H9 (cell line): ENCODE measurements around the gene FRAS1. TPM values are rescaled to one million over a fixed set of nuclear protein-coding genes. Genes with fewer than 3 reads are reported as not detected.

Experiments
- DNase-seq: peaks from one replicate; pipeline ENCODE4 v3.0.0-alpha.2; 2017
- H2AFZ ChIP-seq: one replicate; pipeline ENCODE4 v1.6.1; 2013; ENCODE audit warnings: mild to moderate bottlenecking, low read length, control low read depth, moderate library complexity
- H2AK5ac ChIP-seq: 2 replicates; pipeline ENCODE4 v1.6.1; 2013; ENCODE audit warnings: low read length, control low read depth, mixed read lengths; ENCODE audit not compliant: insufficient read length
- H2BK120ac ChIP-seq: one replicate; pipeline ENCODE4 v1.6.1; 2013; ENCODE audit warnings: low read depth, mild to moderate bottlenecking, low read length, control low read depth, inconsistent platforms; ENCODE audit not compliant: poor library complexity, severe bottlenecking
- H2BK12ac ChIP-seq: 2 replicates; pipeline ENCODE4 v1.6.1; 2013; ENCODE audit warnings: low read length, control low read depth, mixed read lengths, low read depth; ENCODE audit not compliant: insufficient read length
- H2BK15ac ChIP-seq: 2 replicates; pipeline ENCODE4 v1.6.1; 2013; ENCODE audit warnings: low read depth, low read length, control low read depth
- H2BK20ac ChIP-seq: one replicate; pipeline ENCODE4 v1.6.1; 2013; ENCODE audit warnings: low read depth, mild to moderate bottlenecking, low read length, control low read depth, inconsistent platforms; ENCODE audit not compliant: poor library complexity, severe bottlenecking
- H2BK5ac ChIP-seq: 2 replicates; pipeline ENCODE4 v1.6.1; 2013; ENCODE audit warnings: low read length, control low read depth, mixed read lengths; ENCODE audit not compliant: insufficient read length
- H3K14ac ChIP-seq: 2 replicates; pipeline ENCODE4 v1.6.1; 2013; ENCODE audit warnings: low read length, control low read depth; ENCODE audit not compliant: insufficient read depth
- H3K18ac ChIP-seq: 2 replicates; pipeline ENCODE4 v1.6.1; 2013; ENCODE audit warnings: low read depth, mild to moderate bottlenecking, mixed read lengths, low read length, control low read depth; ENCODE audit not compliant: insufficient read length
- H3K23ac ChIP-seq: 2 replicates; pipeline ENCODE4 v1.6.1; 2013; ENCODE audit warnings: low read length, control low read depth, mixed read lengths, low read depth; ENCODE audit not compliant: insufficient read length
- H3K23me2 ChIP-seq: 2 replicates; pipeline ENCODE4 v1.6.1; 2013; ENCODE audit warnings: low read depth, mild to moderate bottlenecking, mixed read lengths, low read length, control low read depth; ENCODE audit not compliant: insufficient read length, poor library complexity, severe bottlenecking
- H3K27ac ChIP-seq: 2 replicates; pipeline ENCODE4 v1.5.1; 2013; ENCODE audit warnings: low read length, control low read depth, mixed read lengths, low read depth; ENCODE audit not compliant: insufficient read length
- H3K27me3 ChIP-seq: 2 replicates; pipeline ENCODE4 v1.6.1; 2013; ENCODE audit warnings: low read length, control low read depth, inconsistent platforms; ENCODE audit not compliant: insufficient read depth
- H3K4ac ChIP-seq: 2 replicates; pipeline ENCODE4 v1.6.1; 2013; ENCODE audit warnings: low read depth, mild to moderate bottlenecking, control low read depth, inconsistent platforms, low read length, moderate library complexity
- H3K4me1 ChIP-seq: 2 replicates; pipeline ENCODE4 v1.6.1; 2013; ENCODE audit warnings: low read length, control low read depth, inconsistent platforms; ENCODE audit not compliant: insufficient read depth
- H3K4me2 ChIP-seq: 2 replicates; pipeline ENCODE4 v1.6.1; 2013; ENCODE audit warnings: low read length, control low read depth, mixed read lengths; ENCODE audit not compliant: insufficient read length, insufficient read depth
- H3K56ac ChIP-seq: 2 replicates; pipeline ENCODE4 v1.6.1; 2013; ENCODE audit warnings: low read depth, mild to moderate bottlenecking, mixed read lengths, low read length, control low read depth; ENCODE audit not compliant: insufficient read length
- H3K79me1 ChIP-seq: 2 replicates; pipeline ENCODE4 v1.6.1; 2013; ENCODE audit warnings: low read depth, mild to moderate bottlenecking, moderate library complexity, low read length, control low read depth, inconsistent platforms; ENCODE audit not compliant: insufficient read depth, poor library complexity, severe bottlenecking
- H3K79me2 ChIP-seq: 2 replicates; pipeline ENCODE4 v1.6.1; 2013; ENCODE audit warnings: low read length, control low read depth, inconsistent platforms; ENCODE audit not compliant: insufficient read depth
- H3K9ac ChIP-seq: 2 replicates; pipeline ENCODE4 v1.6.1; 2013; ENCODE audit warnings: low read length, control low read depth, mixed read lengths; ENCODE audit not compliant: insufficient read length; ENCODE audit errors: extremely low read depth
- H3K9me3 ChIP-seq: one replicate; pipeline ENCODE4 v1.6.1; 2013; ENCODE audit warnings: low read depth, low read length, inconsistent platforms; ENCODE audit not compliant: control insufficient read depth
- H3T11ph ChIP-seq: one replicate; pipeline ENCODE4 v1.6.1; 2013; ENCODE audit warnings: mild to moderate bottlenecking, low read length, control low read depth, inconsistent platforms
- H4K20me1 ChIP-seq: one replicate; pipeline ENCODE4 v1.6.1; 2013; ENCODE audit not compliant: control insufficient read depth, insufficient read length, insufficient read depth
- H4K5ac ChIP-seq: 2 replicates; pipeline ENCODE4 v1.6.1; 2013; ENCODE audit warnings: low read depth, mild to moderate bottlenecking, mixed read lengths, low read length, control low read depth; ENCODE audit not compliant: insufficient read length
- H4K8ac ChIP-seq: replicated peaks from 2 replicates; pipeline ENCODE4 v1.6.1; 2013; ENCODE audit warnings: low read length, control low read depth, mixed read lengths, low read depth; ENCODE audit not compliant: insufficient read length
- H4K91ac ChIP-seq: 2 replicates; pipeline ENCODE4 v1.6.1; 2013; ENCODE audit warnings: low read depth, mild to moderate bottlenecking, moderate library complexity, mixed read lengths, low read length, control low read depth; ENCODE audit not compliant: insufficient read length
- H3K27ac Mint-ChIP-seq, 3 experiments: 2 replicates in 2 of 3; 3 replicates in 1 of 3; pipeline ENCODE4 v1.8.0; 2020 to 2021; ENCODE audit warnings: mixed read lengths in 3 of 3, mild to moderate bottlenecking in 1 of 3, moderate library complexity in 1 of 3
- H3K27me3 Mint-ChIP-seq: 2 replicates; pipeline ENCODE4 v1.8.0; 2021; ENCODE audit warnings: low read depth, mild to moderate bottlenecking, moderate library complexity, mixed read lengths
- H3K36me3 Mint-ChIP-seq, 3 experiments: 2 replicates in 2 of 3; 3 replicates in 1 of 3; pipeline ENCODE4 v1.8.0; 2020 to 2021; ENCODE audit warnings: low read depth in 3 of 3, mixed read lengths in 3 of 3; ENCODE audit not compliant: insufficient read depth in 1 of 3
- H3K4me1 Mint-ChIP-seq, 2 experiments: 2 replicates each; pipeline ENCODE4 v1.8.0; 2020; ENCODE audit warnings: mixed read lengths in 2 of 2
- H3K4me3 Mint-ChIP-seq, 2 experiments: 2 replicates in 1 of 2; 3 replicates in 1 of 2; pipeline ENCODE4 v1.8.0; 2020 to 2021; ENCODE audit warnings: mild to moderate bottlenecking in 2 of 2, mixed read lengths in 2 of 2, moderate library complexity in 1 of 2
- H3K9me3 Mint-ChIP-seq, 2 experiments: 2 replicates in 1 of 2; 3 replicates in 1 of 2; pipeline ENCODE4 v1.8.0; 2020; ENCODE audit warnings: mild to moderate bottlenecking in 2 of 2, mixed read lengths in 2 of 2, moderate library complexity in 1 of 2
- CTCF ChIP-seq: fragments of 200-600 bp; sonication (generic); conservative IDR thresholded peaks from 3 replicates; pipeline ENCODE4 v1.8.0; 2021; ENCODE audit warnings: antibody characterized with exemption, mild to moderate bottlenecking
- total RNA-seq: library from RNA; stranded (reverse); gene quantifications from 2 replicates; pipeline ENCODE4 v1.2.1, GENCODE V29; 2021

The FRAS1 gene
- total RNA-seq, 1 experiment from 2014 or later, result 58.5 TPM

DNA sequence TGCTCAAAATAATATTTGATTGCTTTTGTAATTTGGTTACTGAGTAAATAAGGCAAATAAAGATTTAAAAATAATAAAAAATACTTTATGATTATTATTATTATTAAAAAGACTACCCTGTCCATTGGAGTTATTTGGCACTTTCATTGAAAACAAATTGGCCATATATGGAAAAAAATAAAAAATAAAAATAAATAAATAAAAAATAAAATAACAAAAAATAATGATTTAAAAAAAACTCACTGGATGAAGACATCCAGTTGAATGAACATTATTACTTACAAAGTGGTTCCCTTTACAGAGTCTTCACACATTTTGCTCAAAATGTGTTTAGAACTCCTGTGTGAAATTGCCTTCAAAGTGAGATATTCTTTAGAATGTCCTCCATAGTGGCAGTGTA is 353.1 kb downstream of the FRAS1 start:
- Histone ChIP-seq H3K23me2 (no peaks in the 10 kb centered on the region), H2BK20ac (no peak overlapping the region), H3K9me3 (no peaks in the 10 kb centered on the region), H4K20me1 (no peaks in the 10 kb centered on the region), H2BK120ac (no peak overlapping the region), H3K14ac (no peak overlapping the region), H4K91ac (no peak overlapping the region), H2BK5ac (no peak overlapping the region), H2BK12ac (no peak overlapping the region), H2BK15ac (no peak overlapping the region), H3K4ac (no peak overlapping the region), H3K18ac (no peak overlapping the region), H3K4me1 (no peaks in the 10 kb centered on the region), H2AK5ac (no peak overlapping the region), H3K23ac (no peak overlapping the region), H3K79me2 (no peaks in the 10 kb centered on the region), H3K27ac (no peak overlapping the region), H3K27me3 (no peaks in the 10 kb centered on the region), H4K5ac (no peak overlapping the region), H3K56ac (no peak overlapping the region), H3K79me1 (no peaks in the 10 kb centered on the region), H3T11ph (no peak overlapping the region), H2AFZ (no peak overlapping the region), H3K4me2 (no peak overlapping the region), H3K9ac (no peak overlapping the region), H4K8ac (no peak overlapping the region)
- Mint-ChIP-seq H3K36me3 (peaks cover 21 to 37% (median 28%) of the 10 kb centered on the region in 3 experiments; a peak in 6 of 7 replicates), H3K4me3 (no peak overlapping the region), H3K27ac (no peak overlapping the region), H3K27me3 (no peaks in the 10 kb centered on the region), H3K9me3 (no peaks in the 10 kb centered on the region), H3K4me1 (no peaks in the 10 kb centered on the region)
- no peak for TF ChIP-seq CTCF
- DNase-seq, result no peak
